HG03565 (cell line): ENCODE results near the gene EPDR1.

Experiments used
- ATAC-seq: cut with Tn5 transposase; IDR thresholded peaks from one replicate; pipeline ENCODE4 v1.9.1; 2021; ENCODE audit warnings: mild to moderate bottlenecking, moderate library complexity; ENCODE audit not compliant: unreplicated experiment

Gene EPDR1

GRCh38 chr7:37973915-37974314 is 53.5 kb downstream of the EPDR1 start:
- no peak for ATAC-seq

DNA sequence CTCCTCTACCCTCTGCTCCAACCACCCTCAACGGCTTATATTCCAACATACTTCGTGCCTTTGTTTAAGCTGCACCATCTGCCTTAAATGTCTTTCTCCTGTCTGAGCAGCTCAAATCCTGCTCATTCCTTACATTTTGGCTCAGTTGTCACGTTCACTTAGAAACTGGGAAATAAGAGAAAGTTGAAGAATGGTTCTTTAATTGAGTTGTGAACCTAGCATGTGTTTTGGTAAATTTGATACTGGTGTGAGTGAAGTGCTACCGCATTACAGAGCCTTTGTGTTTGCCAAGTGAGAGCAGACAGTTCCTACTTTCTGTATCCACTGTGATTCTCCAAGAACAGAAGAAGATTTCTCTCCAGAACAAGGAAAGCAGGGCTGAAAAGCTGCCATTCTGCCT is 54.3 kb downstream of the EPDR1 start:
- no peak for ATAC-seq

DNA sequence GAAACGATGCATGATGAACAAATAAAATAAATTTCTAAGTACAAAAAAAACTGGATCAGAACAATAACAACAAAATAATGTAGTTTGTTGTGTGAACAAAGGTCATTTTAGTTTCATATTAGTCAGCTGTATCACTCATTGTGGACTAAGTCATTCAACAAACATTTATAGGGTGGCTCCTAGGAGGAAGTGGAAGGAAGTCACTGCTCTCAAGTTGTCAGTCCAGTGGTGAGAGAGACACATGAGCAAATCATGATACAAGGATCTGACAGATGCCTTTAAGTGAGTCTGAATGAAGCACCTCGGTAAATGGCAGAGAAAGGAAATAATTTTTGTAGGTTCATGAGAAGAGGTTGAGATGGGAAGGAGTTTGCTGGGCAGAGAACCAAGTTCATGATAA is 56.8 kb downstream of the EPDR1 start:
- no peak for ATAC-seq

DNA sequence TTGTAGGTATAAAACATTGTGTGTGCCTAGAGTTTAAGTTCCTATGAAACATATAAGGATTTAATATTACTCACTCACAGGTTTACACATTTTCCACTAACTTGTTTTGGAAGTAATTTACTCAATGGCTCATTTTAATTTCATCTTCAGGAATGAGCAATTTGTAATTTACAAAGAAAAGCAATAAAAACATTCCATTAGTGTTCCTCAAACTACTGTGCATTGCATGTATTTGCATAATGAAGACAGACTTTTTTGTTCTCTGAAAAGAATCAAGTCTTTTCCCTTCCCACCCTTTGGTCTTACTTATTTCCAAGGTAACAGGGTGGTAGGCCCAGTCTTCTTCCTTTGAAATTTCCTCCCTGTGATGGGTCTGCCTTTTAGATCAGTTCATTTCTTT is 61.2 kb downstream of the EPDR1 start:
- ATAC-seq: no peak

- no peak for ATAC-seq
These were observed 62.0 kb downstream of the EPDR1 start for GRCh38 chr7:37982423-37982822.

GRCh38 chr7:37984750-37985390 is 64.4 kb downstream of the EPDR1 start:
- no peak for ATAC-seq

DNA sequence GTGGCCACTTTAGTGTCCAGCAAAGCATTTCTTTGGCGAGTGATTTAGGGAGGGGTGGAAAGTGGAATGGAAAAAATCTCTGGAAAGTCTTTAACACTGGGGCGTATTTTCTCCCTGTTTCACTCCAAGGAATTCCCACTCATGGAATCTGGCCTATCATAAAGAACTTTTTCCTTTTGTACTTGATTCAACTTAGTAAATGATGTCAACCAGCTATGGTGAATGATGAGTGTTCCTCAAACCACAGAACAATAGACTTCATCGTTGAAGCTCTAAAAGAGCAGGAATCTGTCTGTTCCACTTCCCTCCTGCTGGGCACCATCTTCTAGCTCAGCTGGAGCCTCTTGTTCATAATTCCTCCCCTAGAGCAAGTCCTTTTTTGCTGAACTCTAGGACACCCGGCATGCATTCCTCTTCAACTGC is 66.5 kb downstream of the EPDR1 start:
- no peak for ATAC-seq

DNA sequence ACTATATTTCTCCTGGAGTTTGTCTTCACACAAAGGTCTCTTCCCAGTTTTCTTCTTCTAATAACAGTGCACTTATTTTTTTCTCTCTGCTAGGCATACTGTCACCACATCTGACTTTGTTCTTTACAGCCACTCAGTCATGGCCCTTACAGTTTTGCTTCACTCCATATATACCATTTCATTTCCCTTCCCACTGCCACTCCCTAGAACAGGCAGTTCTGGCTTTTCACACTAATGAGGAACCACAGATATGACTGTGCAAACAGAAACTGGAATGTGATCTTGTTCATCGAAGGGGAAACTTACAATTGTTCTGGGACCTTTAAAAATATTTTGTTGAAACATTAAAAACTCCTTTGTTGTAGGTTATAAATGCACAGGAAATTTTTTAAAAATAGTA is 67.3 kb downstream of the EPDR1 start:
- ATAC-seq: no peak

DNA sequence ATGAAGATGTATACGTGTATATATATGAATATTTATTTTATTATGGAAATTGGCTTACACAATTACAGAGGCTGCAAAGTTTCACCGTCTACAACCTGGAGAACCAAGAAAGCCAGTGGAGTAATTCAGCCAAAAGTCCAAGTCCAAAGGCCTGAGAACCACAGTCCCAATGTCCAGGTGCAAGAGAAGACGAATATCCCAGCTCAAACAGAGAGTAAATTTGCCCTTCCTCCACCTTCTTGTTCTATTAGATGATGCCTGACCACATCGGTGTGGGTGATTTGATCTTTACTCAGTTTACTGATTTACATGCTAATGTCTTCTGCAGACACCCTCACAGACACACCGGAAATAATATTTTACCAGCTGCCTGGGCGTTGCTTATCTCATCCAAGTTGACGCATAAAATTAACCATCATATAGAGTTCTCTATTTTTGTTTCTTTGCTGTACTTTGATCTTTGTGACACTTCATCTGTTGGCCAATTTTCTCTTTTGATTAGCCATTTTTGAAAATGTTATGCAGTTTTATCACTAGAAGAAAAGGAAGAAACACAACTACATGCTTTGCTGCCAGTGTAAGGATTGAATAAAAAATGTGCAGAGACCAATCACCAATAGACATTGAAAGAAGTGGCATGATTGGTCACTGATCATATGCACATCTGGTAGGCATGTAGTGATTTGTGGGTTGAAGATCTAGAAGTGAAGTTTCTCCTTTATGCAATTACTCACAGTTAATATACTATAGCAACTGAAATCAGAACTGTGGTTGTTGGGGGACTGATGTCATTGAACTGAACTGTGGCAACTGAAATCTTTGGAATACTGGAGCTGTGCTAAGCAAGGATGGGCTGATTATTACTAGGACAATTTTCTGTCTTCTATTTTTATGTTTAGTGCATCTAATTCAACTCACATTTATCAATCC is 68.5 kb downstream of the EPDR1 start:
- ATAC-seq: no peak

DNA sequence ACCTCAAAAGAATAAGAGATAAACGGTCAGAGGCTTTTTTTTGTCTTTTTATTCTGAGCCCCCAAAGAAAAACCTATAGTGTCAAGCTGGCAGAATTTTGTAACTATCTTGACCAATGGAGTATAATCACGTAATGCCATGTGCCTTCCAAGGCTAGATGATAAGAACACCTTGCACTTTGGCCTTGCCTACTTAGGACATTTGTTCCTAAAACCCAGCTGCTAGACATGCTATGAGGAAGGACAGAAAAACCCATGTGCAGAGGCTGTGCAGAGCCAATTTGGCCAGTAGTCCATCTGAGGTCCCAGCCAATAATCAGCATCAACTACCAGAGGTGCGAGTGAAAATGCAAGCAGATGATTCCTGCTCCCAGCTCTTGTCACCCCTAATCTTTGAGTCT is 69.9 kb downstream of the EPDR1 start:
- ATAC-seq: no peak

DNA sequence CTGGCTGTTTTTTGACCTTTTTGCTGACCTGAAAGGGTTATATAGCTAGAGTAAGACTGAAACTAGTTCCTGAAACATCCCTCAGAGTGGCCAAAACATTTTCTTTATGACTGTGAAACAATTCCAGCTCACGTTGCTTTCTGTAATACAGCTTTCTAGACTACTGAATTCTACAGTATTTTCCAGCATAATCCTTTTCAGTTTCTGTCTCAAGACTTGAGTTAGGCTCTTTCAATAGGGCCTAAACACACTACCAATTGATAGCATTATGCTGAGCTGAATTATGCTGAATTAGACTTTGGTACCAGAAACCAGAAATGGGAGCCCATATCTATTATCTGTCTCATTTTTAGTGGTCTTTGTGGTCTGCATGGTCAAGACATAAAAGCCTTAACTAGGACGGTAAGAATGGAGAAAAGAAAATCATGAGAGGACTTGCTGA is 72.6 kb downstream of the EPDR1 start:
- ATAC-seq: peak; percentile 70

- no peak for ATAC-seq
These were observed 79.2 kb downstream of the EPDR1 start for GRCh38 chr7:37999673-38000072.

- ATAC-seq: no peak
These were observed 79.8 kb downstream of the EPDR1 start for GRCh38 chr7:38000272-38000671.
